Stimulated activated CD8-positive, alpha-beta memory T cell treated with anti-CD3 and anti-CD28 coated beads, Interleukin-12 subunit alpha, Interleukin-12 subunit beta, amount 100 ng/mL, for 1 hour (primary cell): Measurements from ENCODE around the gene LAGE3.

Experiments
- DNase-seq: peaks from one replicate; pipeline ENCODE4 v3.0.0-alpha.2; 2020; ENCODE audit warnings: low read depth

The LAGE3 gene

GRCh38 chrX:154478728-154479622 lies at the start of gene LAGE3:
TSS of gene LAGE3 (minus strand) at chrX:154479281. CDS start at chrX:154478915, 366 bp downstream.
- peak; percentile 90 for DNase-seq

- peak; percentile 36 for DNase-seq
Measured at GRCh38 chrX:154526901-154527675, 48.0 kb upstream of the LAGE3 start.

GRCh38 chrX:154525606-154526490 lies 46.8 kb upstream of the LAGE3 start:
- DNase-seq = no peak

GRCh38 chrX:154519389-154519788 lies 40.3 kb upstream of the LAGE3 start:
- DNase-seq = no peak

GRCh38 chrX:154517101-154517781 lies 38.2 kb upstream of the LAGE3 start:
- DNase-seq = no peak

- no peak for DNase-seq
Measured at GRCh38 chrX:154516656-154517100, 37.6 kb upstream of the LAGE3 start.

- DNase-seq = peak; percentile 84
Measured at GRCh38 chrX:154515966-154516655, 37.0 kb upstream of the LAGE3 start, which contains the start of gene FAM3A. TSS of gene FAM3A (minus strand) at chrX:154516232. CDS start at chrX:154515772, 460 bp downstream.

- DNase-seq = no peak
Measured at GRCh38 chrX:154515090-154515965, 36.2 kb upstream of the LAGE3 start.

- DNase-seq = no peak
Measured at GRCh38 chrX:154513716-154514115, 34.6 kb upstream of the LAGE3 start.

- no peak for DNase-seq
Measured at GRCh38 chrX:154512879-154513553, 33.9 kb upstream of the LAGE3 start.

GRCh38 chrX:154511761-154512160 lies 32.7 kb upstream of the LAGE3 start:
- no peak for DNase-seq

GRCh38 chrX:154509455-154509854 lies 30.4 kb upstream of the LAGE3 start:
- DNase-seq = no peak

- DNase-seq = no peak
Measured at GRCh38 chrX:154508384-154508745, 29.3 kb upstream of the LAGE3 start.

GRCh38 chrX:154507673-154508383 lies 28.7 kb upstream of the LAGE3 start:
- DNase-seq = no peak

GRCh38 chrX:154506483-154507332 lies 27.6 kb upstream of the LAGE3 start:
- no peak for DNase-seq

GRCh38 chrX:154505734-154506133 lies 26.7 kb upstream of the LAGE3 start:
- DNase-seq = no peak

GRCh38 chrX:154502989-154503388 lies 23.9 kb upstream of the LAGE3 start:
- DNase-seq = no peak
